Stimulated activated naive CD8-positive, alpha-beta T cell treated with anti-CD3 and anti-CD28 coated beads, Interleukin-15, Interleukin-2, amounts not matched to agents 100 ng/mL and 50 ng/mL, for 24 hours (primary cell): ENCODE results near the gene USP10.
"Not testable (repeated sequence)": the region's sequence is repeated elsewhere in the genome, so short reads cannot be mapped to it uniquely, and the experiment has no call there.

Experiments used
- H3K27ac Mint-ChIP-seq: one replicate; pipeline ENCODE4 v1.8.0; 2021; ENCODE audit warnings: mild to moderate bottlenecking, mixed read lengths
- H3K27me3 Mint-ChIP-seq: one replicate; pipeline ENCODE4 v1.8.0; 2021; ENCODE audit warnings: mixed read lengths
- H3K36me3 Mint-ChIP-seq: one replicate; pipeline ENCODE4 v1.8.0; 2021; ENCODE audit warnings: low read depth, mixed read lengths
- H3K4me1 Mint-ChIP-seq: one replicate; pipeline ENCODE4 v1.8.0; 2021; ENCODE audit warnings: low read depth, mixed read lengths
- H3K4me3 Mint-ChIP-seq: one replicate; pipeline ENCODE4 v1.8.0; 2021; ENCODE audit warnings: mild to moderate bottlenecking, mixed read lengths
- H3K9me3 Mint-ChIP-seq: one replicate; pipeline ENCODE4 v1.8.0; 2021; ENCODE audit warnings: mixed read lengths

Gene USP10

DNA sequence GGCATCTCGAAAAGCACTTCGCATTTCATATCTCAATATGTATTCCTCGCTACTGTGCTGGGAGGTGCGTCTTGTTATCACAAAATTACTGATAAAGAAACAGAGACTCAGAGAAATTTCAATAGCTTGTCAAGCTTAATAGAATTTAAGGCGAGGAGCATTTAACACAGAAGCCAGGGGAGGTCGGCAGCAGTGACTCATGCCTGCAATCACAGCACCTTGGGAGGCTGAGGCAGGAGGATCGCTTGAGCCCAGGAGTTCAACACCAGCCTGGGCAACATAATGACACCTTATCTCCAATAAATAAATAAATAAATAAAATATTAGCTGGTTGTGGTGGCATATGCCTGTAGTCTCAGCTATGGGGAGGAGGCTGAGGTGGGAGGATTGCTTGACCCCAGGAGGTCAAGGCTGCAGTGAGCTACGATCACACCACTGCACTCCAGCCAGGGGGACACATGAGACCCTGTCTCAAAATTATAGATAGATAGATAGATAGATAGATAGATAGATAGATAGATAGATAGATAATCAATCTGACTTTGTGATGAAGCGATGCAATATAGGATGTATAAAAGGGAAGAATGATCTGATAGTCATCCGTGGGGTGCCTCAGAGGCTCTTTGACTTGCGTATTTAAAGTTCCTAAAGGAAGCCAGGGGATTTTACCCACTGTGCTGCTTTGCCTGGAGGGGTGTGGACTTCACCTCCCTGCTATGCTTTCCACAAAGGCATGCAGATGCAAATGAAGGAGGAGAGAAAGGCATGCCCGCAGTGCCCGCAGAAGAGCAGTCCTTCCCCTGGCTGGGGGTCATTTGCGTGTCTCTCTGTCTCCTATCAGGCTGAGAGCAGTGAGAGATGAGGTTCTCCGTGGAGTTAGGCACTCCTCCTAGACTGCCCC, 15.9 kb upstream of the USP10 start:
- H3K4me1 Mint-ChIP-seq, result peaks cover 5% of the 10 kb centered on the region
- no peak overlapping the region for H3K4me3 Mint-ChIP-seq
- peaks cover 5% of the 10 kb centered on the region for H3K9me3 Mint-ChIP-seq
- H3K27me3 Mint-ChIP-seq, result peaks cover 8% of the 10 kb centered on the region
- no peak overlapping the region for H3K27ac Mint-ChIP-seq
- no peaks in the 10 kb centered on the region for H3K36me3 Mint-ChIP-seq

- Mint-ChIP-seq H3K4me1 (peaks cover 5% of the 10 kb centered on the region), H3K27me3 (peaks cover 8% of the 10 kb centered on the region), H3K9me3 (peaks cover 5% of the 10 kb centered on the region), H3K27ac (no peak overlapping the region), H3K36me3 (no peaks in the 10 kb centered on the region), H3K4me3 (no peak overlapping the region)
Measured at GRCh38 chr16:84684592-84684965, 15.2 kb upstream of the USP10 start.

DNA sequence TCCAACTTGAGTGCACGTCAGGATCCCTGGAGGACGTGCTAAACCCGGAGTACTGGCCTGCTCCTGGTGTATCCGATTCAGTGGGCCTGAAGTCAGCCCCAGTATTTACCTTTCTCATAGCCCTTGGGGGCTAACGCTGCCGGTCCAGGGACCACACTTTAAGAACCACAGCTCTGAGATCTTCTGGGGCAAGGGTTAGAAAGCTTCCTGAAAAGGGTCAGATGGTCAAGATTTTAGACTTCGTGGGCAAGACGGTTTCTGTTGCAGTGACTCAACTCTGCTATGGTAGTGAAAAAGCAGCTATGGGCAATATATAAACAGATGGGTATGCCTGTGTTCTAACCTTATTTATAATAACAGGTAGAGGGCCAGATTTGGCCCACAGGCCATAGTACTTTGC, 14.6 kb upstream of the USP10 start:
- Mint-ChIP-seq H3K27ac (no peak overlapping the region), H3K36me3 (no peaks in the 10 kb centered on the region), H3K9me3 (peaks cover 5% of the 10 kb centered on the region), H3K27me3 (peaks cover 8% of the 10 kb centered on the region), H3K4me1 (peaks cover 5% of the 10 kb centered on the region), H3K4me3 (no peak overlapping the region)

DNA sequence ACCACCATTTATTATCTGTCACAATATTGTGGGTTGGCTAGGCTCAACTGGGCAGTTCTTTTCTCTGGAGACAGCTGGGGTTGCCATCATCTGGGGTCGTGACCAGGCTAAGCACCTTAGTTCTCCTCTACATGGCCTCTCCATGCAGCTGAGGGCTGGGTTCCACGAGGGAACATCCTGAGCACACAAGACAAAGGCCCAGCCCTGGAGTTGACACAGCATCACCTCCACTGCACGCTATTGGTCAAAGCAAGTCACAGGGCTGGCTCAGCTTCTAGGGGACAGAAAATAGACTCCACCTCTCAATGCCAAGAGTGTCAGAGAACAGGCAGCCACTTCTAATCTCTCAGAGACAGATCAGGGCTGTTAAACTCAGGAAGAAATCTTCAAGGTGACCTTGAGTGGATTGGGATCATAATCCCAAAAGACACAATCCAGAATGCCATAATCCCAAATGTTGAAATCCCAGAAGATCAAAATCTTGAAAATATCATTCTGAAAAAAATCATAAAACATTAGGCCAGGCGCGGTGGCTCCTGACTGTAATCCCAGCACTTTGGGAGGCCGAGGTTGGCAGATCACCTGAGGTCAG, 13.0 kb upstream of the USP10 start:
- H3K9me3 Mint-ChIP-seq, result peaks cover 5% of the 10 kb centered on the region
- no peak overlapping the region for H3K27ac Mint-ChIP-seq
- H3K4me3 Mint-ChIP-seq, result no peak overlapping the region
- H3K36me3 Mint-ChIP-seq, result no peaks in the 10 kb centered on the region
- peaks cover 8% of the 10 kb centered on the region for H3K27me3 Mint-ChIP-seq
- peaks cover 5% of the 10 kb centered on the region for H3K4me1 Mint-ChIP-seq

- Mint-ChIP-seq H3K4me1 (peaks cover 10% of the 10 kb centered on the region), H3K27me3 (peaks cover 8% of the 10 kb centered on the region), H3K36me3 (no peaks in the 10 kb centered on the region), H3K9me3 (peaks cover 5% of the 10 kb centered on the region), H3K4me3 (no peak overlapping the region), H3K27ac (no peak overlapping the region)
Measured at GRCh38 chr16:84687715-84688114, 12.1 kb upstream of the USP10 start.

- peaks cover 12% of the 10 kb centered on the region for H3K4me1 Mint-ChIP-seq
Measured at GRCh38 chr16:84688163-84688562, 11.6 kb upstream of the USP10 start.

GRCh38 chr16:84689111-84689510, 10.7 kb upstream of the USP10 start:
- H3K27ac Mint-ChIP-seq, result no peak overlapping the region
- no peaks in the 10 kb centered on the region for H3K36me3 Mint-ChIP-seq
- no peak overlapping the region for H3K4me3 Mint-ChIP-seq
- H3K9me3 Mint-ChIP-seq, result peaks cover 5% of the 10 kb centered on the region
- H3K4me1 Mint-ChIP-seq, result peaks cover 12% of the 10 kb centered on the region
- H3K27me3 Mint-ChIP-seq, result peaks cover 8% of the 10 kb centered on the region

More at GRCh38 chr16:84688163-84688562, 11.6 kb upstream of the USP10 start:
- H3K4me3 Mint-ChIP-seq, H3K27me3 Mint-ChIP-seq, H3K36me3 Mint-ChIP-seq, H3K9me3 Mint-ChIP-seq, H3K27ac Mint-ChIP-seq: not testable (repeated sequence)

DNA sequence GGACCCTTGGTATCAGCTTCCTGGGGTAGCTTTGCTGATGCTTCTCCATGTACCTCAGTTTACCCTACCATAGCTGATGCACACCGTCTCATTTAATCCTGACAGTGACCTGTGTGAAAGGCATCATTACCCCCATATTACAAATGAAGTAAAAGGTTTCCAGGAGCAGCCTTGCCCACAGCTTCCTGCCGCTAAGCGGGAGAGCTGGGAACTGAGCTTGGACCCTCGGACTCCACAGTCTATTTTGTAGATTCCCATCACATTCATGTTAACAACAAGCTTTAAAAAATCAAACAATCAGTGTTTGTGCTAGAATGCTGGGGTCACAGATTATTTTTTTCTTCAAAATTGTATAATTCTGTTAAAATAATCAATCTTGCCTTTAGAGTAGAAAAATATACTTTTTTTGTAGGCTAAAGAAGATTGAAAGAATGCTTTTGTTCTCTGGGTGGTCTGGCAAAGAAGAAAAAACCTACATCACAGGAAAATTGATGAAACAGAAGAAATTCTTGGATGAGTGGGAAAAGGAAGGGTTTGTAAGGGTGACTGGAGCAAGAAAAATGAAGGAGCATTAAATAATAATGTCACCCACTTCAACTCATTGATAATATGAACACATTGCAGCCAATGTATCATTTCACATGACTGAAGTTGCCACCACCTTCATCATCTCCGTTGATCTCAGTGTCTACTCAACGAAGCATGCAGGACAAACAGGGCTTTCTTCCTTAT, 9.5 kb upstream of the USP10 start:
- no peak overlapping the region for H3K4me3 Mint-ChIP-seq

DNA sequence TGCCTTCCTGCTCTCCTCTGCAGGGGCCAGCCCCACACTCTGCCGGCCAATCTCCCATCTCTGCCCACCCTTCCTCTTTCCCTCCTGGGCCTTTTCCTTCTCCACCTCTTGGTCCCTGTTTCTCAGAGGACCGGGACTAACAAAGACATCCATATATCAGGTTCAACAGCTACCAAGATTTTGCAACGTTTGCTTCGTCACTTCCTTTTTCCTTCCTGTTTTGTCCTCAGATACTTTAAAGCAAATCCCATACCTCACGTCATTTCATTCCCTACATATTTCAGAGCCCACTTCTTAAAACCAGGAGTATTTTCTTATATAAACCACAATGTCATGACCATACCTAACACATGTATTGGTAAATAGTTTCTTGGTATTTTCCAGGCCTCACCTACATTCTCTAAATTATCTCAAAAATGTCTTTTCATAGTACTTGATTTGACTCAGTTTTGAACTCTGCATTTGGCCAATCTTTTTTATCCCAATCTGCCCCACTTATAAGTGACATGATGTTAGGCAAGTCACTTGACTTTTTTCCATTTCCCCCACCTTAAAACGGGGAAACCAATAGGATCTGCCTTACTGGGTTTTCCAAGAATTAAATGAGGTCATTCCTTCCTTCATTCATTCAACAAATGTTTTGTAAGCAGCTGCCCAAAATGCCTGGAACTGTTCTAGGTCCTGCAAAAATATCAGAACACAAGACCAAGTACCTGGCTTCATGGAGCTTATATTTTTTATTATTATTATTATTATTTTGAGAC, 7.2 kb upstream of the USP10 start:
- Mint-ChIP-seq H3K27ac (no peak overlapping the region), H3K9me3 (peaks cover 5% of the 10 kb centered on the region), H3K4me1 (peaks cover 10% of the 10 kb centered on the region), H3K4me3 (no peak overlapping the region), H3K27me3 (no peaks in the 10 kb centered on the region), H3K36me3 (no peaks in the 10 kb centered on the region)

More for the DNA sequence above, 9.5 kb upstream of the USP10 start:
- H3K9me3 Mint-ChIP-seq, result peaks cover 5% of the 10 kb centered on the region
- no peaks in the 10 kb centered on the region for H3K27me3 Mint-ChIP-seq
- no peak overlapping the region for H3K27ac Mint-ChIP-seq
- H3K4me1 Mint-ChIP-seq, result peaks cover 12% of the 10 kb centered on the region
- H3K36me3 Mint-ChIP-seq, result no peaks in the 10 kb centered on the region

- H3K4me3 Mint-ChIP-seq, result not testable (repeated sequence)
Measured at GRCh38 chr16:84693869-84694268, 5.9 kb upstream of the USP10 start.

GRCh38 chr16:84694980-84695379, 4.8 kb upstream of the USP10 start:
- peaks cover 16% of the 10 kb centered on the region for H3K4me1 Mint-ChIP-seq
- H3K4me3 Mint-ChIP-seq, result no peak overlapping the region
- H3K9me3 Mint-ChIP-seq, result no peaks in the 10 kb centered on the region
- H3K27me3 Mint-ChIP-seq, result no peaks in the 10 kb centered on the region
- H3K27ac Mint-ChIP-seq, result no peak overlapping the region
- H3K36me3 Mint-ChIP-seq, result no peaks in the 10 kb centered on the region

More at GRCh38 chr16:84693869-84694268, 5.9 kb upstream of the USP10 start:
- H3K36me3 Mint-ChIP-seq, H3K27ac Mint-ChIP-seq, H3K9me3 Mint-ChIP-seq, H3K27me3 Mint-ChIP-seq: not testable (repeated sequence)
- peaks cover 10% of the 10 kb centered on the region for H3K4me1 Mint-ChIP-seq

GRCh38 chr16:84699147-84699711, 571 bp upstream of the USP10 start:
- Mint-ChIP-seq H3K4me3 (peak overlapping the region; percentile 87), H3K4me1 (peaks cover 38% of the 10 kb centered on the region), H3K36me3 (peaks cover 21% of the 10 kb centered on the region), H3K9me3 (no peaks in the 10 kb centered on the region), H3K27me3 (no peaks in the 10 kb centered on the region), H3K27ac (peak overlapping the region; percentile 85)

- Mint-ChIP-seq H3K4me3 (peak overlapping the region; percentile 98), H3K36me3 (peaks cover 32% of the 10 kb centered on the region), H3K4me1 (peaks cover 52% of the 10 kb centered on the region), H3K27ac (peak overlapping the region; percentile 95), H3K27me3 (no peaks in the 10 kb centered on the region), H3K9me3 (no peaks in the 10 kb centered on the region)
Measured at GRCh38 chr16:84700446-84701300, 873 bp downstream of the USP10 start.
